ENCODE data around the gene CLCN4. TPM values are rescaled to one million over a fixed set of nuclear protein-coding genes. Genes with fewer than 3 reads are reported as not detected.

The CLCN4 gene
- total RNA-seq, 4 donors from 2014 or later: 0.54 to 5.0 (median 2.6) TPM

- intact Hi-C loops (cut with DNase I; ENCODE audit: low total_unique reads): no loop called here
- TF ChIP-seq POLR2A (IDR thresholded peaks at IDR 0.05) (no peak), CTCF (IDR thresholded peaks at IDR 0.05) (no peak)
- H3K4me3 ChIP-seq (ENCODE audit: low read depth, poor library complexity, severe bottlenecking): no peak overlapping the region
- no peak for DNase-seq (ENCODE audit: low spot score in 2 of 2)
- WGBS, 2 donors: 53 to 58% methylated on average over 9 of the region's 9 CpGs
These were observed 3.4 kb downstream of the CLCN4 start for GRCh38 chrX:10160211-10160610.

GRCh38 chrX:10163031-10163430 is 6.3 kb downstream of the CLCN4 start:
- WGBS, 2 donors: 77 to 100% methylated on average over 2 of the region's 2 CpGs
- intact Hi-C loops (cut with DNase I; ENCODE audit: low total_unique reads): no loop called here
- TF ChIP-seq POLR2A (IDR thresholded peaks at IDR 0.05) (no peak), CTCF (IDR thresholded peaks at IDR 0.05) (no peak)

GRCh38 chrX:10164879-10165278 is 8.1 kb downstream of the CLCN4 start:
- WGBS, 2 donors: 86 to 100% methylated on average over 9 to 11 of the region's 11 CpGs
- intact Hi-C loops (cut with DNase I; ENCODE audit: low total_unique reads): no loop called here

More at GRCh38 chrX:10163031-10163430, 6.3 kb downstream of the CLCN4 start:
- DNase-seq (ENCODE audit: low spot score in 2 of 2): no peak
- no peak overlapping the region for H3K4me3 ChIP-seq (ENCODE audit: low read depth, poor library complexity, severe bottlenecking)

GRCh38 chrX:10165580-10166247 is 8.9 kb downstream of the CLCN4 start:
- TF ChIP-seq POLR2A (IDR thresholded peaks at IDR 0.05) (no peak), CTCF (IDR thresholded peaks at IDR 0.05) (no peak)
- H3K4me3 ChIP-seq (ENCODE audit: low read depth, poor library complexity, severe bottlenecking): no peak overlapping the region
- intact Hi-C loops (cut with DNase I; ENCODE audit: low total_unique reads): no loop called here
- WGBS, 2 donors: 76 to 79% methylated on average over 13 to 18 of the region's 18 CpGs
- no peak for DNase-seq (ENCODE audit: low spot score in 2 of 2)

More at GRCh38 chrX:10164879-10165278, 8.1 kb downstream of the CLCN4 start:
- TF ChIP-seq POLR2A (IDR thresholded peaks at IDR 0.05): no peak
- no peak for TF ChIP-seq CTCF (IDR thresholded peaks at IDR 0.05)
- DNase-seq (ENCODE audit: low spot score in 2 of 2): no peak
- no peak overlapping the region for H3K4me3 ChIP-seq (ENCODE audit: low read depth, poor library complexity, severe bottlenecking)

- TF ChIP-seq POLR2A (IDR thresholded peaks at IDR 0.05) (no peak), CTCF (IDR thresholded peaks at IDR 0.05) (no peak)
- 77 to 78% methylated on average over 9 to 16 of the region's 17 CpGs for WGBS, 2 donors
- no peak overlapping the region for H3K4me3 ChIP-seq (ENCODE audit: low read depth, poor library complexity, severe bottlenecking)
- intact Hi-C loops (cut with DNase I; ENCODE audit: low total_unique reads): no loop called here
- no peak for DNase-seq (ENCODE audit: low spot score in 2 of 2)
These were observed 9.5 kb downstream of the CLCN4 start for GRCh38 chrX:10166248-10166716.

GRCh38 chrX:10166731-10167151 is 10.0 kb downstream of the CLCN4 start:
- no peak for DNase-seq (ENCODE audit: low spot score in 2 of 2)
- intact Hi-C loops (cut with DNase I; ENCODE audit: low total_unique reads): no loop called here
- 51 to 59% methylated on average over 8 of the region's 8 CpGs for WGBS, 2 donors
- H3K4me3 ChIP-seq (ENCODE audit: low read depth, poor library complexity, severe bottlenecking): no peak overlapping the region
- TF ChIP-seq POLR2A (IDR thresholded peaks at IDR 0.05): no peak
- no peak for TF ChIP-seq CTCF (IDR thresholded peaks at IDR 0.05)

Measured in lower leg skin (tissue), 4 donors.